HFFc6 (cell line): ENCODE results near the gene RAB28. TPM values are rescaled to one million over a fixed set of nuclear protein-coding genes. Genes with fewer than 3 reads are reported as not detected.

Experiments used
- DNase-seq: peaks from one replicate; pipeline ENCODE4 v3.0.0-alpha.2; 2018
- H3K27ac Mint-ChIP-seq: 2 replicates; pipeline ENCODE4 v1.8.0; 2020; ENCODE audit warnings: mild to moderate bottlenecking, mixed read lengths
- H3K27me3 Mint-ChIP-seq: 2 replicates; pipeline ENCODE4 v1.8.0; 2021; ENCODE audit warnings: mild to moderate bottlenecking, moderate library complexity, mixed read lengths; ENCODE audit not compliant: insufficient read depth
- H3K36me3 Mint-ChIP-seq: 2 replicates; pipeline ENCODE4 v1.8.0; 2021; ENCODE audit warnings: low read depth, mixed read lengths
- H3K4me1 Mint-ChIP-seq: 2 replicates; pipeline ENCODE4 v1.8.0; 2020; ENCODE audit warnings: low read depth, mixed read lengths
- H3K4me3 Mint-ChIP-seq: 2 replicates; pipeline ENCODE4 v1.8.0; 2020; ENCODE audit warnings: mild to moderate bottlenecking, moderate library complexity, mixed read lengths
- H3K9me3 Mint-ChIP-seq: 2 replicates; pipeline ENCODE4 v1.8.0; 2020; ENCODE audit warnings: mild to moderate bottlenecking, mixed read lengths
- total RNA-seq, 6 experiments: library from RNA; stranded (reverse); fragmentation: NEBNext Ultra II Directional; extraction: Animal tissue kit (Norgen Biotek cat#: 25700); gene quantifications; 2 replicates in 1 of 6; 3 replicates in 5 of 6; pipeline ENCODE4 v1.2.3, GENCODE V29; 2021
- TF ChIP-seq, protein P1 (sequence below): fragments of 200-600 bp; sonication (generic); IDR thresholded peaks from 2 replicates; pipeline ENCODE4 v1.5.0; 2021; ENCODE audit warnings: antibody characterized with exemption, mild to moderate bottlenecking

Gene RAB28
- total RNA-seq, 6 experiments from 2014 or later, result 11.4 to 13.1 (median 12.4) TPM

DNA sequence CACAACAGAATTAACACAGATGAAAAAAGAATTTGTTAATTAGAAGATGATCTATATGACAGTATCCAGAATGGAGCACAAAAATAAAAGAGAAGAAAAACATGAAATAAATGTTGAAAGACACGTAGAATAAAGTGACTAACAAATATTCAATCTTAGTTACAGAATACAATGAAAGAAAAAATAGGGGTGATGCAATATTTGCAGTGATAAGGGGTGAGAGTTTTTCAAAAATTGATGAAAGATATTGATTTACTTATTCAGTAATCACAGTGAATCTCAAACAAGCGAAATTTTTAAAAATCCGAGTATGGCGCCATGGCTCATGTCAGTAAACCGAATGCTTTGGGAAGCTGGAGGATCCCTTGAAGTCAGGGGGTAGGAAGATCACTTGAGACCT lies 20.2 kb upstream of the RAB28 start:
- Mint-ChIP-seq H3K4me3 (no peak overlapping the region), H3K4me1 (no peaks in the 10 kb centered on the region), H3K9me3 (no peaks in the 10 kb centered on the region), H3K36me3 (no peaks in the 10 kb centered on the region), H3K27me3 (peaks cover 4% of the 10 kb centered on the region; the same call in 1 of the 2 replicates), H3K27ac (no peak overlapping the region)
- no peak for DNase-seq
- TF ChIP-seq, protein P1, sequence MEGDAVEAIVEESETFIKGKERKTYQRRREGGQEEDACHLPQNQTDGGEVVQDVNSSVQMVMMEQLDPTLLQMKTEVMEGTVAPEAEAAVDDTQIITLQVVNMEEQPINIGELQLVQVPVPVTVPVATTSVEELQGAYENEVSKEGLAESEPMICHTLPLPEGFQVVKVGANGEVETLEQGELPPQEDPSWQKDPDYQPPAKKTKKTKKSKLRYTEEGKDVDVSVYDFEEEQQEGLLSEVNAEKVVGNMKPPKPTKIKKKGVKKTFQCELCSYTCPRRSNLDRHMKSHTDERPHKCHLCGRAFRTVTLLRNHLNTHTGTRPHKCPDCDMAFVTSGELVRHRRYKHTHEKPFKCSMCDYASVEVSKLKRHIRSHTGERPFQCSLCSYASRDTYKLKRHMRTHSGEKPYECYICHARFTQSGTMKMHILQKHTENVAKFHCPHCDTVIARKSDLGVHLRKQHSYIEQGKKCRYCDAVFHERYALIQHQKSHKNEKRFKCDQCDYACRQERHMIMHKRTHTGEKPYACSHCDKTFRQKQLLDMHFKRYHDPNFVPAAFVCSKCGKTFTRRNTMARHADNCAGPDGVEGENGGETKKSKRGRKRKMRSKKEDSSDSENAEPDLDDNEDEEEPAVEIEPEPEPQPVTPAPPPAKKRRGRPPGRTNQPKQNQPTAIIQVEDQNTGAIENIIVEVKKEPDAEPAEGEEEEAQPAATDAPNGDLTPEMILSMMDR, result no peak

DNA sequence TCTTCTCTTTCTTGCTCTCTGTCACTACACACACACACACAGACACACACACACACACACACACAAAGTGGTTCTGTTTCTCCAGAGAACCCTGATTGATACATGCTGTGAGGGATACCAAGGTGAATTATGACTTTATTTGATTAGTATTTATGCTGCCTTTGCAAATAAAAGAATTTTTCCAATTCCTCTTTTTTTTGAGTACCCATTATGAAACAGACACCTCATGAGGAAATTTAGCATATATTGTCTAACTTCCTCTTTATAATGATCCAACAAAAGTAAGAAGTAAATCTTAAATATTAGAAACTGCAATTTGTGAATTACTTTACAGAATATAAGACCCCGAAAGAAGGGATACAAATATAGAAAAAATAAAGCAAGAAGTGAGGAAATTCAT lies 14.3 kb upstream of the RAB28 start:
- Mint-ChIP-seq H3K9me3 (no peaks in the 10 kb centered on the region), H3K27me3 (peaks cover 4% of the 10 kb centered on the region; the same call in 1 of the 2 replicates), H3K4me1 (no peaks in the 10 kb centered on the region), H3K4me3 (no peak overlapping the region), H3K36me3 (no peaks in the 10 kb centered on the region), H3K27ac (no peak overlapping the region)
- no peak for DNase-seq
- TF ChIP-seq, protein P1, result no peak

DNA sequence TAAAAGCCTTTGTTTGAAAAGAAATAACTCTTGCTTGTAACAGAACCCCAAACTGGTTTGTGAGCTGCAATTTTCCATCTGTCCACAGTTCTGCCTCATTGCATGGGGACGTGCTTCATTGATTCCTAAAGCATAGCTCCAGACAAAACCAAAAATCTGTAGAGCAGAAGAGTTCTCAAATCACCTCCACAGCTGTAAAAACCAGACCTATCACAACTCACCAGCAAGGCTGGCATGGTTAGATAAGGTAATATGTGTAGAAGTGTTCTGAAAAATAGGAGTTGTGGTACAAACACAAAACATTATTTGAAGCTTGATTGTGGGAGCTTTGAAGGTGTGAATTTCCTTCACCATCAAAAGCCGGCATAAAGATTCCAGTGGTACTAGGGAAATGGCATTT lies 12.5 kb upstream of the RAB28 start:
- TF ChIP-seq, protein P1, result no peak
- Mint-ChIP-seq H3K36me3 (no peaks in the 10 kb centered on the region), H3K4me3 (no peak overlapping the region), H3K4me1 (no peaks in the 10 kb centered on the region), H3K27ac (no peak overlapping the region), H3K9me3 (no peaks in the 10 kb centered on the region), H3K27me3 (peaks cover 4% of the 10 kb centered on the region; the same call in 1 of the 2 replicates)
- no peak for DNase-seq

DNA sequence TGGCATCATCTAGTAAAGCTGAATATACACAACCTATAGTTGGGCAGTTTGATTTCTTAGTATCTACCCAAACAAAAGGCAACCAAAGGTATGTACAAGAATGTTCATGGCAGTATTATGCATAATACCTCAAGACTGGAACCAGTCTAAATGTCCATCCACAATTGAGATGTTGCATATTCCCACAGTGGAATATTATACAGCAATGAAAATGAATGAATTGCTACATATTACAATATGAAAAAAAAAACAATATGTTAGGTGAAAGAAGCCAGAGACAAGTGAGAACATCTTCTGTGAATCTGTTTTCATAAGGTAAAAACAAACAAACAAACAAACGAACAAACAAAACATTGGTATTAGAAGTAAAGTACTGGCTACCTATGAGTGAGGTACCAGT lies 11.6 kb upstream of the RAB28 start:
- H3K9me3 Mint-ChIP-seq, result no peaks in the 10 kb centered on the region
- H3K27me3 Mint-ChIP-seq, result peaks cover 4% of the 10 kb centered on the region; the same call in 1 of the 2 replicates
- DNase-seq, result no peak
- no peaks in the 10 kb centered on the region for H3K4me1 Mint-ChIP-seq
- H3K27ac Mint-ChIP-seq, result no peak overlapping the region
- TF ChIP-seq, protein P1, result no peak
- H3K4me3 Mint-ChIP-seq, result no peak overlapping the region
- H3K36me3 Mint-ChIP-seq, result no peaks in the 10 kb centered on the region

DNA sequence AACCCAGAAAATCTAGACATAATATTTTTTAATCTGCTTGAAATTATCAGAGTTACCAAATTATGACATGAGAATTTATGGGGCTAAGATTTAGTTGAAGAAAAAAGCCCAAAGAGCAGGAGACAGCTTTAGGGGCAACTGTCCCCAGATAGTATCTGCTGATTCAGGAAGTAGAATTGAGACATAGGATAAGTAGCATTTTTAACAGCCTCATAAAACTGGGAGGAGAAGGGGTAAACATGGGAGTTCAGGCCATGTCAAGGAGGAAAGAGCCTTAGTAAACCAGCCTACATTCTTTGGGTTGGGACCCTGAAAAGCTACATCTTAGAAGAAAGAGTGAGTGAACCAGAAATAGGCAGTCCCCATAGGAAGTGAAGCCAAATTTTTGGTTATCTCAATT lies 9.7 kb upstream of the RAB28 start:
- Mint-ChIP-seq H3K36me3 (no peaks in the 10 kb centered on the region), H3K27ac (no peak overlapping the region), H3K4me1 (no peaks in the 10 kb centered on the region), H3K9me3 (no peaks in the 10 kb centered on the region), H3K4me3 (no peak overlapping the region), H3K27me3 (no peaks in the 10 kb centered on the region; the same call in 1 of the 2 replicates)
- no peak for DNase-seq
- TF ChIP-seq, protein P1, result no peak

DNA sequence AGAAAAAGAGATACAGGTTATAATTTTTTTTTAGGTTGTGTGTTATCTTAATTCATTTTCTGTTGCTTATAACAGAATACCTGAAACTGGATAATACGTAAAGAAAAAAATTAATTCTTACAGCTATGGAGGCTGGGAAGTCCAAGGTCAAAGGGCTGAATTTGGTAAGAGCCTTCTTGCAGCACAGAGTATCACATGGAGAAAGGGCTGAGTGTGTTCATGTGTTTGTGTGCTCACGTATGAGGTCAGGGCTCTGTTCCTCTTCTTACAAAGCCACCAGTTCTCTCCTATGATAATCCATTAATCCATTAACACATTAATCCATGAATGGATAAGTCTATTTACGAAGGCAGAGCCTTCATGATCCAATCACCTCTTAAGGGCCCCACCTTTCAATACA lies 8.6 kb upstream of the RAB28 start:
- Mint-ChIP-seq H3K27me3 (no peaks in the 10 kb centered on the region; the same call in 1 of the 2 replicates), H3K4me1 (no peaks in the 10 kb centered on the region), H3K36me3 (0 out of 2 replicates have a peak, but pooled peaks cover 2% of the 10 kb centered on the region), H3K27ac (no peak overlapping the region), H3K4me3 (no peak overlapping the region), H3K9me3 (no peaks in the 10 kb centered on the region)
- TF ChIP-seq, protein P1, result no peak
- no peak for DNase-seq
